ENCODE results near the gene NT5DC1.
A peak's percentile ranks its signal among the peaks of the same experiment; 100 is the strongest.
"Not testable (repeated sequence)": the region's sequence is repeated elsewhere in the genome, so short reads cannot be mapped to it uniquely, and the experiment has no call there.

NT5DC1 gene

GRCh38 chr6:116278854-116279231 lies 178.2 kb downstream of the NT5DC1 start:
- no peak for DNase-seq (ENCODE audit: low read depth in 2 of 2)

GRCh38 chr6:116279232-116280160 lies 178.8 kb downstream of the NT5DC1 start, which contains the start of gene TSPYL1:
TSS of gene TSPYL1 (minus strand) at chr6:116279930. CDS start at chr6:116279830, 100 bp downstream.
- peak; percentile 77 to 85 for DNase-seq (ENCODE audit: low read depth in 2 of 2)

- no peak for DNase-seq (ENCODE audit: low read depth in 2 of 2)
Measured at GRCh38 chr6:116280161-116280932, 179.7 kb downstream of the NT5DC1 start.

GRCh38 chr6:116280933-116281316 lies 180.3 kb downstream of the NT5DC1 start:
- DNase-seq (ENCODE audit: low read depth in 2 of 2): no peak

- no peak for DNase-seq (ENCODE audit: low read depth in 2 of 2)
Measured at GRCh38 chr6:116282698-116283097, 182.0 kb downstream of the NT5DC1 start.

DNA sequence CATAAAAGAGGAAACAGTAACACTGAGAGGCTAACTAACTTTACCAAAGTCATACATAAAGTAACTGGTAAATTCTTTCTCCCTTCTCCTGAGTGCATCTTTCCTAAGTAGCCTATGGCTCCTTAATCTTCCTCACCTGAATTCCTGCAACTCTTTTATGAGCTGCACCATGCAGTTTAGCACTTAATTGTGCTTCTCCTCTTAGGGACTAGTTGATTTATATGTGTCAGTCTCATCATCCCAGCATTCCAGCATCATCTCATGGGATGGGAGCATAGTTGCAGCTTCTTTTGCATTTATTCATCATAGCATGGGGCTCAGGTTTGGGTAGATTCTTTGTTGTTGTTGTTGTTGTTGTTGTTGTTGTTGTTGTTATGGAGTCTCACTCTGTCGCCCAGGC lies 182.5 kb downstream of the NT5DC1 start:
- DNase-seq (ENCODE audit: low read depth in 2 of 2): no peak

DNA sequence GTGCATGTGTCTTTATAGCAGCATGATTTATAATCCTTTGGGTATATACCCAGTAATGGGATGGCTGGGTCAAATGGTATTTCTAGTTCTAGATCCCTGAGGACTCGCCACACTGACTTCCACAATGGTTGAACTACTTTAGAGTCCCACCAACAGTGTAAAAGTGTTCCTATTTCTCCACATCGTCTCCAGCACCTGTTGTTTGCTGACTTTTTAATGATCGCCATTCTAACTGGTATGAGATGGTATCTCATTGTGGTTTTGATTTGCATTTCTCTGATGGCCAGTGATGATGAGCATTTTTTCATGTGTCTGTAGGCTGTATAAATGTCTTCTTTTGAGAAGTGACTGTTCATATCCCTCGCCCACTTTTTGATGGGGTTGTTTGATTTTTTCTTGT lies 184.3 kb downstream of the NT5DC1 start:
- DNase-seq (ENCODE audit: low read depth in 2 of 2): not testable (repeated sequence)

DNA sequence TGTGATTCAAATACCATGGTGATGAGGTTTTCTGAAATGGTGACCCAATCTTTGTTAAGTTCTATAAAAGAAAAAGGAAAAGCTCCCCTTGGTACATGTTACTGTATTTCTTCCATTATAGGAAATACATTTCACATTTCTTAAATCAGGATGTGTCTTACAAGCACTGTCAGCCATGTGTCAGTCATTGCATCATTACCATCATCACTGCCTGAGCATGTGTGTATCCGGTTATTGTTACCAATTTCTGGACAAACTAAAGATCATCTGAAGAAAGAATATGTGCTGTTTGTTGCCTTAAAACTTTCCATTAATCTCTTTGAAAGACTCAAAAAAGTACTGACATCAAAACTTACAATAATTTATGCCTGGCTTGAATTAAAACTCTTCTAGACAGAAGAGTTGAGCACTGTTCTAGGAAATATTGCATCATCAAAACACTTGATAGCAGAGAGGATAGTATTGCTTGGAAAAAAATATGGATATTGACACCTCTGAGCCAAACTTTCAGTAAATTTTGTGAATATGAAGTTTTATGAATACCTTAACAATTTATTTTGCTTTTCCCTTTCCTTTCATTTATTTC lies 186.2 kb downstream of the NT5DC1 start:
- no peak for DNase-seq (ENCODE audit: low read depth in 2 of 2)

DNA sequence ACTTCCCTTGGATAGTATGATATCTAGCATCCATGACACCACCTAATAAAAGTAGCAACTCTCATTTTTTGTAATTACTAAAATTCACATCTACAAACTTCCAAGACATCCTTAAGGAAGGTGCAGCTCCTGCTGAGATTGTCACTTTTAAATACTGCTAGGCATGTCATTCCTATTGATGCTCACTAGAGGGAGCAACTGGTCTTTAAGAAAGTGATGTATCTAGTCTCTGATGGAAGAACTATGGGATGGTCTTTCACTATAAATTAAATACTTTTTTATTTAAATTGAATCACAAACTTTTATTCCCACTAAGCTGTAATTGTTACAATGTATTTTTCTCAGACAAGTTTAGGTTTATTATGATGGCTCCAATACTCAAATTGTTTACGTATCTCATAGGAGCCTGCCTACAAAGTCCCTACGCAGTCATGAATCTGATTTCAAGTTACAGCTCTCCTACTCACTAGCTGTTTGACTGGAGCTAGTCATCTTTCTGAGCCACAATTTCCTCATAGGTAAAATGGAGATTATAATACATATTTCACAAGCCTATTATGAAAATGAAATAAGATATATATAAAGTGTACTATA lies 187.1 kb downstream of the NT5DC1 start:
- DNase-seq (ENCODE audit: low read depth in 2 of 2): no peak

GRCh38 chr6:116289876-116290275 lies 189.2 kb downstream of the NT5DC1 start:
- no peak for DNase-seq (ENCODE audit: low read depth in 2 of 2)

- no peak for DNase-seq (ENCODE audit: low read depth in 2 of 2)
Measured at GRCh38 chr6:116290799-116291198, 190.1 kb downstream of the NT5DC1 start.

DNA sequence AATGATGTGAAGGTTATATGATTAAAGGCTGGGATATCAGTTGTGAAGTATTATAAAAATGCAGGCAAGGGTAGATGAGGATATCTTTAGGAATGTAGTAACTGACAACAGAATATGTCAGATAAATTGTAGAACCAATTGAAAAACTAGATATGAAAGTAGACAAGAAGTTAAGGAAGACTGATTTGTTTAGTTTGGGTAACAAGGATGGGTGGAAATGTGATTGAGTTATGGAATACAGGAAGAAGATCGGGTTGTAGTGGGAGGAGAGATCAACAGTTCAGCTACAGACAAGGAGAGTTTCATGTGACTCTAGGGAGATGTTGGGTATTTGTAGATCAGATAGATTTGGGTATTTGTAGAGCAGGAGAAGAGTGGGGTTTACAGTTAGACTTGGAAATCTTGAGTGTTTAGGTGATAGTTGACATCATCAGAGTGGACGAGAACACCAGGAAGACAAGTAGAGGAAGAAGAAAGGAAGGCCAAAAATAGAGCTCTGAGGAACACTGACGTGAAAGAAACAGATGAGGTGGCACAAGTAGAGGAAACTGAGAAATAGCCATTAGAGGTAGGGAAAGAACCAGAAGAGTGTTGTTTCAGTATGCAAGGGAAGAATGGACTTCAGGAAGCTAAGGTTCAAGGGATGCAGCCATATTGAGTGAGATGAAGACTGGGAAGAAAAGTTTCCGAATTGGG lies 191.2 kb downstream of the NT5DC1 start:
- DNase-seq (ENCODE audit: low read depth in 2 of 2): no peak

- no peak for DNase-seq (ENCODE audit: low read depth in 2 of 2)
Measured at GRCh38 chr6:116292553-116292952, 191.9 kb downstream of the NT5DC1 start.

- no peak for DNase-seq (ENCODE audit: low read depth in 2 of 2)
Measured at GRCh38 chr6:116298273-116298672, 197.6 kb downstream of the NT5DC1 start.

DNA sequence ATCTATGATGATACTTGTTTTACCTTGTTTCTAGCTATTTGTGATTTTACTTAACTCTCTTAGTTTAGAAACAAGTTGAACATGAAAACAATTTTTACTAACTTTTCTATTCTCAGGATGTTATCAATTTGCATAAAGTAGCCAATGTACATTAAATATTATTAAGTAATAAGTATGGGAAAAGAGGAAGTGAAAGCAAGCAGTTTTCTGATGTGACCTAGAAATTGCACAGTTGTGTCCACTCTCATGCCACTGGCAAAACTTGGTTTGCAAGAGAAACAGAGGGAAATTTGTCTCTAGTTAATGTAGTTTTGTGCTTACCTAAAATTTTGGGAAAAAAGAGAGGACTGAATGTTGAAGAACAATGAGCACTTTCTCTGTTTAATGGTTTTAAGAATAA lies 198.3 kb downstream of the NT5DC1 start:
- no peak for DNase-seq (ENCODE audit: low read depth in 2 of 2)

All from stimulated activated CD4-positive, alpha-beta T cell treated with anti-CD3 and anti-CD28 coated beads, Interleukin-1b, Interleukin-23, amount 100 ng/mL, for 1 hour (primary cell).